Mesendoderm (in vitro differentiated cells): ENCODE data around the gene PTRH1.

Source experiments
- DNase-seq: peaks from one replicate; pipeline ENCODE4 v3.0.0; 2013
- H2AK5ac ChIP-seq: 2 replicates; pipeline ENCODE4 v1.6.1; 2013; ENCODE audit warnings: low read length, inconsistent platforms
- H2BK120ac ChIP-seq: 2 replicates; pipeline ENCODE4 v1.6.1; 2013; ENCODE audit warnings: low read depth, mild to moderate bottlenecking, low read length, moderate library complexity, mixed read lengths
- H2BK15ac ChIP-seq: replicated peaks from 2 replicates; pipeline ENCODE4 v1.6.1; 2013; ENCODE audit warnings: low read depth, mild to moderate bottlenecking, moderate library complexity
- H2BK5ac ChIP-seq: 2 replicates; pipeline ENCODE4 v1.6.1; 2013; ENCODE audit warnings: low read length, inconsistent platforms
- H3K18ac ChIP-seq: 2 replicates; pipeline ENCODE4 v1.6.1; 2013; ENCODE audit warnings: mild to moderate bottlenecking, low read length, mixed read lengths
- H3K23ac ChIP-seq: one replicate; pipeline ENCODE4 v1.6.1; 2013; ENCODE audit warnings: low read length
- H3K27ac ChIP-seq: 2 replicates; pipeline ENCODE4 v1.5.1; 2013; ENCODE audit warnings: low read depth, mild to moderate bottlenecking, inconsistent platforms, low read length, moderate library complexity
- H3K27me3 ChIP-seq: 2 replicates; pipeline ENCODE4 v1.6.1; 2013; ENCODE audit warnings: low read length, control low read depth, mild to moderate bottlenecking, inconsistent platforms; ENCODE audit not compliant: insufficient read depth, poor library complexity
- H3K36me3 ChIP-seq: 2 replicates; pipeline ENCODE4 v1.6.1; 2013; ENCODE audit warnings: low read length, inconsistent platforms; ENCODE audit not compliant: control insufficient read depth, insufficient read depth
- H3K4ac ChIP-seq: one replicate; pipeline ENCODE4 v1.6.1; 2013; ENCODE audit warnings: low read depth, mild to moderate bottlenecking, low read length, moderate library complexity
- H3K4me1 ChIP-seq: 2 replicates; pipeline ENCODE4 v1.6.1; 2013; ENCODE audit warnings: low read depth, low read length, inconsistent platforms; ENCODE audit not compliant: control insufficient read depth
- H3K4me2 ChIP-seq: 2 replicates; pipeline ENCODE4 v1.6.1; 2013; ENCODE audit warnings: low read length
- H3K4me3 ChIP-seq: 2 replicates; pipeline ENCODE4 v1.5.1; 2013; ENCODE audit warnings: mild to moderate bottlenecking, low read length
- H3K56ac ChIP-seq: one replicate; pipeline ENCODE4 v1.6.1; 2013; ENCODE audit warnings: low read length
- H3K79me1 ChIP-seq: 2 replicates; pipeline ENCODE4 v1.6.1; 2013; ENCODE audit warnings: low read length, inconsistent platforms
- H3K79me2 ChIP-seq: 2 replicates; pipeline ENCODE4 v1.6.1; 2013; ENCODE audit warnings: mild to moderate bottlenecking, low read length; ENCODE audit not compliant: control insufficient read depth, insufficient read depth
- H3K9ac ChIP-seq: 2 replicates; pipeline ENCODE4 v1.6.1; 2013; ENCODE audit warnings: low read length, inconsistent platforms
- H4K5ac ChIP-seq: one replicate; pipeline ENCODE4 v1.6.1; 2013; ENCODE audit warnings: low read length
- H4K8ac ChIP-seq: one replicate; pipeline ENCODE4 v1.6.1; 2013; ENCODE audit warnings: low read depth, mild to moderate bottlenecking, control low read depth, low read length, moderate library complexity
- WGBS: extraction: QIAGEN DNeasy Blood & Tissue Kit; methylation state at CpG from one replicate; pipeline ENCODE4 v1.1.7; 2013; ENCODE audit warnings: low lambda C conversion rate, missing lambda C conversion rate; ENCODE audit not compliant: insufficient coverage; ENCODE audit errors: extremely low coverage; 5-methylcytosine and 5-hydroxymethylcytosine counted together

PTRH1 gene

GRCh38 chr9:127744398-127745110 lies 29.1 kb upstream of the PTRH1 start:
- H3K36me3 ChIP-seq = no peaks in the 10 kb centered on the region
- no peak overlapping the region for H3K4ac ChIP-seq
- H3K4me3 ChIP-seq = no peak overlapping the region
- no peak overlapping the region for H3K18ac ChIP-seq
- no peak overlapping the region for H3K23ac ChIP-seq
- H3K27me3 ChIP-seq = no peaks in the 10 kb centered on the region
- H3K9ac ChIP-seq = no peak overlapping the region
- no peak overlapping the region for H2BK5ac ChIP-seq
- H2BK15ac ChIP-seq = no peak overlapping the region
- H4K8ac ChIP-seq = no peak overlapping the region
- no peak overlapping the region for H3K56ac ChIP-seq
- DNase-seq = no peak
- no peaks in the 10 kb centered on the region for H3K79me1 ChIP-seq
- no peaks in the 10 kb centered on the region for H3K4me1 ChIP-seq
- H3K27ac ChIP-seq = no peak overlapping the region
- no peak overlapping the region for H2BK120ac ChIP-seq
- no peak overlapping the region for H2AK5ac ChIP-seq
- no peak overlapping the region for H4K5ac ChIP-seq
- no peak overlapping the region for H3K4me2 ChIP-seq
- WGBS = no CpG with 5 or more reads among the region's 19 CpGs
- H3K79me2 ChIP-seq = no peaks in the 10 kb centered on the region

GRCh38 chr9:127742435-127743088 lies 27.1 kb upstream of the PTRH1 start:
- Histone ChIP-seq H3K18ac (no peak overlapping the region), H3K23ac (no peak overlapping the region), H2BK5ac (no peak overlapping the region), H3K4me3 (peak overlapping the region; percentile 25), H2BK15ac (no peak overlapping the region), H3K79me2 (no peaks in the 10 kb centered on the region), H3K9ac (no peak overlapping the region), H3K4ac (no peak overlapping the region), H3K4me1 (no peaks in the 10 kb centered on the region), H2BK120ac (no peak overlapping the region), H2AK5ac (no peak overlapping the region), H3K4me2 (peak overlapping the region; percentile 79), H4K8ac (no peak overlapping the region), H3K36me3 (no peaks in the 10 kb centered on the region), H3K27me3 (no peaks in the 10 kb centered on the region), H4K5ac (no peak overlapping the region), H3K56ac (no peak overlapping the region), H3K79me1 (no peaks in the 10 kb centered on the region), H3K27ac (no peak overlapping the region)
- WGBS = no CpG with 5 or more reads among the region's 33 CpGs
- DNase-seq = peak; percentile 98

DNA sequence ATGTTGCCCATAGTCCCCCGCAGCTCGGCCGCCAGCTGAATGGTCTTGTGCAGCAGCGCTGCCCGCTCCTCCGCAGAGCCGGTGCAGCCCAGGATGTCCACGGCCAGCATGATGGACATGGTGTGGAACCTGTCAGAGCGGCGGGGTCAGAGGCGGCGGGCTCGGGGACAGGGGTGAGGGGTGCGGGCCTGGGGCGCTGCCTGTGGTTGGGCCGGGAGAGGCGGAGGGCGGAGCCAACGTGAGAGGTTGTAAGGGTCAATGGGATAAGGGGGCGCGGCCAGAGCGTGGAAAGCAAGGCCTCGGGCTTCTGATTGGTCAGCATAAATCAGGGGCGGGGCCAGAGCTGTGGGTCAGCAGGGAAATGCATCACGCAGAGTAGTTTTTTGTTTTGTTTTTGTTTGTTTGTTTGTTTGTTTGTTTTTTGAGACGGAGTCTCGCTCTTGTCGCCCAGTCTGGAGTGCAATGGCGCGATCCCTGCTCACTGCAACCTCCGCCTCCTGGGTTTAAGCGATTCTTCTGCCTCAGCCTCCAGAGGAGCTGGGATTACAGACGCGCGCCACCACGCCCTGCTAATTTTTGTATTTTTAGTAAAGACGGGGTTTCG lies 26.5 kb upstream of the PTRH1 start:
- no peak overlapping the region for H3K27ac ChIP-seq
- no peak overlapping the region for H3K18ac ChIP-seq
- DNase-seq = peak; percentile 96
- H4K5ac ChIP-seq = no peak overlapping the region
- no peak overlapping the region for H3K23ac ChIP-seq
- H2BK5ac ChIP-seq = no peak overlapping the region
- H3K4me3 ChIP-seq = no peak overlapping the region
- H3K36me3 ChIP-seq = no peaks in the 10 kb centered on the region
- no CpG with 5 or more reads among the region's 38 CpGs for WGBS
- H3K79me2 ChIP-seq = no peaks in the 10 kb centered on the region
- no peaks in the 10 kb centered on the region for H3K27me3 ChIP-seq
- no peak overlapping the region for H2BK15ac ChIP-seq
- peak overlapping the region; percentile 89 for H3K4me2 ChIP-seq
- H2BK120ac ChIP-seq = no peak overlapping the region
- peak overlapping the region; percentile 79 for H3K56ac ChIP-seq
- H3K4ac ChIP-seq = no peak overlapping the region
- H4K8ac ChIP-seq = no peak overlapping the region
- H3K4me1 ChIP-seq = no peaks in the 10 kb centered on the region
- peak overlapping the region; percentile 54 for H3K9ac ChIP-seq
- no peak overlapping the region for H2AK5ac ChIP-seq
- H3K79me1 ChIP-seq = no peaks in the 10 kb centered on the region

DNA sequence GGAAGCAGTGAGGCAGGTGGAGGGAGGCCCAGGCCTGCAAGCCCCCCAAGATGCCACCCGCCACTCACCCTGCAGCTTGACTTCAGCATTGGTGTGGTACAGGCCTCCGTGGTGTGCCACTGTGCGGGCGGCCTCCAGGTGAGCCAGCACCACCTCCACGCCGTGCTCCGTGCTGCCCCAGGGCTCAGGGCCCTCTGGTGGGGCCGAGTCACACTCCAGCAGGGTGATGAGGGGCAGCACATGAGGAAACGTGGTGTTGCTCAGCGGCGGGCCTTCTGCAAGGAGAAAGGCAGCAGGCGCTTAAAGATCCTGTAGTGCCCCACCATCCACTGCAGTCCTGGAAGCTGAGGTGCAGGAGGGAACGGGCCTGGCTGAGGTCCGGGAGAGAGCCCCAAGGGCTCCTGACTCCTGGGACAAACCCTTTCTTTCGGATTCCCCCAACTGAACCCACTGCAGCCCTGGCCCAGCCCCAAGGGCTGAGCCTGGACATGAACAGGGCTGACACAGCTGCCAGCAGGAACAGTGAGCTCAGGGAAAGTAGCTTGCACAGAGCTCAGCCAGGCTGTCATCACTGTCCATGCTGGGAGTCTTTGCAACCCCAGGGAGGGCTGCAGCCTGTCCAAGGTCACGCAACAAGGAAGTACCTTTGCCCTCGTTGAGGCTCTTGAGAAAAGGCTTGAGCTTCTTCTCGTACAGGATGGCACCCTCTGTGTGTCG lies 24.3 kb upstream of the PTRH1 start:
- WGBS = no CpG with 5 or more reads among the region's 19 CpGs
- Histone ChIP-seq H3K4me3 (no peak overlapping the region), H3K79me1 (no peaks in the 10 kb centered on the region), H3K27ac (no peak overlapping the region), H3K27me3 (no peaks in the 10 kb centered on the region), H3K4me2 (no peak overlapping the region), H4K5ac (no peak overlapping the region), H2AK5ac (no peak overlapping the region), H3K4me1 (no peaks in the 10 kb centered on the region), H2BK120ac (no peak overlapping the region), H3K23ac (no peak overlapping the region), H3K79me2 (no peaks in the 10 kb centered on the region), H2BK5ac (no peak overlapping the region), H4K8ac (no peak overlapping the region), H3K9ac (no peak overlapping the region), H3K18ac (no peak overlapping the region), H3K36me3 (no peaks in the 10 kb centered on the region), H3K56ac (no peak overlapping the region), H2BK15ac (no peak overlapping the region), H3K4ac (no peak overlapping the region)
- no peak for DNase-seq

GRCh38 chr9:127738666-127739065 lies 23.2 kb upstream of the PTRH1 start:
- no peak for DNase-seq
- Histone ChIP-seq H4K5ac (no peak overlapping the region), H3K79me2 (no peaks in the 10 kb centered on the region), H2BK120ac (no peak overlapping the region), H3K27me3 (no peaks in the 10 kb centered on the region), H3K27ac (no peak overlapping the region), H3K9ac (no peak overlapping the region), H3K4me1 (no peaks in the 10 kb centered on the region), H3K4ac (no peak overlapping the region), H3K79me1 (no peaks in the 10 kb centered on the region), H3K36me3 (no peaks in the 10 kb centered on the region), H4K8ac (no peak overlapping the region), H2AK5ac (no peak overlapping the region), H3K18ac (no peak overlapping the region), H3K56ac (no peak overlapping the region), H2BK15ac (no peak overlapping the region), H3K4me3 (no peak overlapping the region), H2BK5ac (no peak overlapping the region), H3K4me2 (no peak overlapping the region), H3K23ac (no peak overlapping the region)
- no CpG with 5 or more reads among the region's 13 CpGs for WGBS
